Activated naive CD8-positive, alpha-beta T cell treated with anti-CD3 and anti-CD28 coated beads, Interleukin-2, amount 50 U/mL, for 24 hours (primary cell): Measurements from ENCODE around the gene CCDC92.

Source experiments
- ATAC-seq: fragments of 150-1000 bp; cut with Tn5 transposase; one replicate; pipeline ENCODE4 v1.10.0; 2021
- DNase-seq: peaks from one replicate; pipeline ENCODE4 v3.0.0; 2021
- H3K27ac Mint-ChIP-seq: one replicate; pipeline ENCODE4 v1.8.0; 2021; ENCODE audit warnings: mild to moderate bottlenecking, mixed read lengths
- H3K27me3 Mint-ChIP-seq: one replicate; pipeline ENCODE4 v1.8.0; 2021; ENCODE audit warnings: mixed read lengths
- H3K36me3 Mint-ChIP-seq: one replicate; pipeline ENCODE4 v1.8.0; 2021; ENCODE audit warnings: low read depth, mixed read lengths
- H3K4me1 Mint-ChIP-seq: one replicate; pipeline ENCODE4 v1.8.0; 2021; ENCODE audit warnings: mixed read lengths
- H3K4me3 Mint-ChIP-seq: one replicate; pipeline ENCODE4 v1.8.0; 2021; ENCODE audit warnings: mild to moderate bottlenecking, moderate library complexity, mixed read lengths
- H3K9me3 Mint-ChIP-seq: one replicate; pipeline ENCODE4 v1.8.0; 2021; ENCODE audit warnings: mixed read lengths

CCDC92 gene

GRCh38 chr12:123995023-123995748 is 22.6 kb upstream of the CCDC92 start:
- ATAC-seq (peak; percentile 61), DNase-seq (no peak)
- peaks cover 29% of the 10 kb centered on the region for H3K36me3 Mint-ChIP-seq
- H3K27me3 Mint-ChIP-seq = no peaks in the 10 kb centered on the region
- peaks cover 25% of the 10 kb centered on the region for H3K4me1 Mint-ChIP-seq
- no peaks in the 10 kb centered on the region for H3K9me3 Mint-ChIP-seq
- H3K27ac Mint-ChIP-seq = no peak overlapping the region
- H3K4me3 Mint-ChIP-seq = no peak overlapping the region

- peaks cover 44% of the 10 kb centered on the region for H3K36me3 Mint-ChIP-seq
- H3K27me3 Mint-ChIP-seq = no peaks in the 10 kb centered on the region
- ATAC-seq = no peak
- H3K9me3 Mint-ChIP-seq = no peaks in the 10 kb centered on the region
- no peak for DNase-seq
- no peak overlapping the region for H3K27ac Mint-ChIP-seq
- H3K4me1 Mint-ChIP-seq = peaks cover 34% of the 10 kb centered on the region
- H3K4me3 Mint-ChIP-seq = no peak overlapping the region
Observed at GRCh38 chr12:123992118-123992825, 19.6 kb upstream of the CCDC92 start.

- Mint-ChIP-seq H3K27ac (no peak overlapping the region), H3K9me3 (no peaks in the 10 kb centered on the region), H3K36me3 (peaks cover 44% of the 10 kb centered on the region), H3K4me1 (peaks cover 36% of the 10 kb centered on the region), H3K4me3 (no peak overlapping the region), H3K27me3 (no peaks in the 10 kb centered on the region)
- no peak for ATAC-seq
- DNase-seq = no peak
Observed at GRCh38 chr12:123991372-123991951, 18.8 kb upstream of the CCDC92 start.

GRCh38 chr12:123990511-123990910 is 17.9 kb upstream of the CCDC92 start:
- DNase-seq (no peak), ATAC-seq (no peak)
- no peaks in the 10 kb centered on the region for H3K27me3 Mint-ChIP-seq
- peaks cover 44% of the 10 kb centered on the region for H3K36me3 Mint-ChIP-seq
- no peak overlapping the region for H3K27ac Mint-ChIP-seq
- no peaks in the 10 kb centered on the region for H3K9me3 Mint-ChIP-seq
- peaks cover 35% of the 10 kb centered on the region for H3K4me1 Mint-ChIP-seq
- H3K4me3 Mint-ChIP-seq = no peak overlapping the region

GRCh38 chr12:123989753-123990152 is 17.1 kb upstream of the CCDC92 start:
- Mint-ChIP-seq H3K27me3 (no peaks in the 10 kb centered on the region), H3K4me3 (no peak overlapping the region), H3K36me3 (peaks cover 40% of the 10 kb centered on the region), H3K9me3 (no peaks in the 10 kb centered on the region), H3K4me1 (peaks cover 31% of the 10 kb centered on the region), H3K27ac (no peak overlapping the region)
- ATAC-seq = no peak
- DNase-seq = no peak

GRCh38 chr12:123989168-123989567 is 16.5 kb upstream of the CCDC92 start:
- Mint-ChIP-seq H3K27ac (no peak overlapping the region), H3K36me3 (peaks cover 36% of the 10 kb centered on the region), H3K9me3 (no peaks in the 10 kb centered on the region), H3K4me1 (peaks cover 27% of the 10 kb centered on the region), H3K27me3 (no peaks in the 10 kb centered on the region), H3K4me3 (no peak overlapping the region)
- DNase-seq (no peak), ATAC-seq (no peak)

GRCh38 chr12:123987022-123987421 is 14.4 kb upstream of the CCDC92 start:
- no peaks in the 10 kb centered on the region for H3K27me3 Mint-ChIP-seq
- peaks cover 27% of the 10 kb centered on the region for H3K36me3 Mint-ChIP-seq

GRCh38 chr12:123986374-123986965 is 13.8 kb upstream of the CCDC92 start:
- Mint-ChIP-seq H3K9me3 (no peaks in the 10 kb centered on the region), H3K36me3 (peaks cover 27% of the 10 kb centered on the region), H3K27me3 (no peaks in the 10 kb centered on the region), H3K27ac (no peak overlapping the region), H3K4me1 (peaks cover 34% of the 10 kb centered on the region), H3K4me3 (no peak overlapping the region)
- ATAC-seq (no peak), DNase-seq (no peak)

More at GRCh38 chr12:123987022-123987421, 14.4 kb upstream of the CCDC92 start:
- H3K4me3 Mint-ChIP-seq = no peak overlapping the region
- ATAC-seq (no peak), DNase-seq (no peak)
- H3K27ac Mint-ChIP-seq = no peak overlapping the region
- H3K4me1 Mint-ChIP-seq = peaks cover 31% of the 10 kb centered on the region
- no peaks in the 10 kb centered on the region for H3K9me3 Mint-ChIP-seq

GRCh38 chr12:123984903-123985302 is 12.3 kb upstream of the CCDC92 start:
- H3K27me3 Mint-ChIP-seq = no peaks in the 10 kb centered on the region
- no peak for ATAC-seq
- no peak for DNase-seq
- peaks cover 22% of the 10 kb centered on the region for H3K4me1 Mint-ChIP-seq
- H3K36me3 Mint-ChIP-seq = peaks cover 18% of the 10 kb centered on the region
- H3K4me3 Mint-ChIP-seq = no peak overlapping the region
- no peak overlapping the region for H3K27ac Mint-ChIP-seq
- no peaks in the 10 kb centered on the region for H3K9me3 Mint-ChIP-seq

GRCh38 chr12:123983822-123984485 is 11.3 kb upstream of the CCDC92 start:
- ATAC-seq (peak; percentile 49), DNase-seq (peak; percentile 13)
- Mint-ChIP-seq H3K4me1 (peaks cover 14% of the 10 kb centered on the region), H3K9me3 (no peaks in the 10 kb centered on the region), H3K27me3 (no peaks in the 10 kb centered on the region), H3K4me3 (no peak overlapping the region), H3K27ac (no peak overlapping the region), H3K36me3 (peaks cover 15% of the 10 kb centered on the region)

- Mint-ChIP-seq H3K27ac (no peak overlapping the region), H3K9me3 (no peaks in the 10 kb centered on the region), H3K36me3 (peaks cover 14% of the 10 kb centered on the region), H3K4me1 (peaks cover 14% of the 10 kb centered on the region), H3K4me3 (no peak overlapping the region), H3K27me3 (no peaks in the 10 kb centered on the region)
- ATAC-seq (no peak), DNase-seq (no peak)
Observed at GRCh38 chr12:123982269-123982668, 9.6 kb upstream of the CCDC92 start.

GRCh38 chr12:123979566-123979965 is 6.9 kb upstream of the CCDC92 start:
- ATAC-seq (no peak), DNase-seq (no peak)
- H3K27ac Mint-ChIP-seq = no peak overlapping the region
- no peak overlapping the region for H3K4me3 Mint-ChIP-seq
- no peaks in the 10 kb centered on the region for H3K9me3 Mint-ChIP-seq
- peaks cover 24% of the 10 kb centered on the region for H3K36me3 Mint-ChIP-seq
- no peaks in the 10 kb centered on the region for H3K27me3 Mint-ChIP-seq
- H3K4me1 Mint-ChIP-seq = peaks cover 16% of the 10 kb centered on the region

- no peak for ATAC-seq
- H3K27ac Mint-ChIP-seq = no peak overlapping the region
- H3K4me1 Mint-ChIP-seq = peaks cover 20% of the 10 kb centered on the region
Observed at GRCh38 chr12:123976227-123976826, 3.7 kb upstream of the CCDC92 start.

More at GRCh38 chr12:123976227-123976826, 3.7 kb upstream of the CCDC92 start:
- H3K27me3 Mint-ChIP-seq = peaks cover 2% of the 10 kb centered on the region
- H3K36me3 Mint-ChIP-seq = peaks cover 26% of the 10 kb centered on the region
- no peaks in the 10 kb centered on the region for H3K9me3 Mint-ChIP-seq
- no peak for DNase-seq
- no peak overlapping the region for H3K4me3 Mint-ChIP-seq
